Measurements from ENCODE around the gene ZSWIM7.

DNA sequence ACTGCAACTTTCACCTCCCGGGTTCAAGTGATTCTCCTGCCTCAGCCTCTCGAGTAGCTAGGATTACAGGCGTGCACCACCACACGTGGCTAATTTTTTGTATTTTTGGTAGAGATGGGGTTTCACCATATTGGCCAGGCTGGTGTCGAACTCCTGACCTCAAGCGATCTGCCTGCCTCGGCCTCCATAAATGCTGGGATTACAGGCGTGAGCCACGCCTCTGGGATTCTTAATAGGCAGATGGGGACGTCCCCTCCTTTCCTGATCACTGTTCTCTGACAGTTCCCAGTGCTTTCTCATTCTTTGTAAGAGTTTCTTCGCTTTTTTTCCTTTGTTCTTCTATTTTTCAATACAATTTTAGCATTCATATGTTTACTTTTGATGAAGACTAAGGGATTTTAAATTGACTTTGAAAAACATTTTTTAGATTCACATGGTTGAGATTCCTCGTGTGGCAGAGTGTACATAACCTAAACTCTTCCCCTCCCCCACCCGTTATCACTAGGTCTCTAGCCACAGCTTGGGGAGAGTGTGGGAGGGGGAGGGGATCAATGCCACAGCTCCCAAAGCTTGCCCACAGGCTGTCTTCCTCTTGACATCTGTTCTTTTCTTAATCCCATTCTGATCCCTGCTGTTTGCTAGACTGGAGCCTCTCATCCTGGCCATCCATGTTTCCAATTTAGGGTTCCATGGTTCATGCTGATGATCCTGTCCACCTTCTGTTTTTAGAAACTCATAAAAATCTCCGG lies 43.5 kb downstream of the ZSWIM7 start:
- TF ChIP-seq SMC3 (IDR thresholded peaks at IDR 0.05; ENCODE audit: low read depth, low read length) (no peak), BHLHE40 (IDR thresholded peaks at IDR 0.05; ENCODE audit: low read depth, low read length) (no peak), CTCF (conservative IDR thresholded peaks at IDR 0.05; ENCODE audit: low read depth, low read length) (no peak), RCOR1 (IDR thresholded peaks at IDR 0.05; ENCODE audit: insufficient replicate concordance, low read length) (no peak), CEBPB (IDR thresholded peaks at IDR 0.05; ENCODE audit: low read depth, low read length) (no peak)
- TF ChIP-seq, protein P1, sequence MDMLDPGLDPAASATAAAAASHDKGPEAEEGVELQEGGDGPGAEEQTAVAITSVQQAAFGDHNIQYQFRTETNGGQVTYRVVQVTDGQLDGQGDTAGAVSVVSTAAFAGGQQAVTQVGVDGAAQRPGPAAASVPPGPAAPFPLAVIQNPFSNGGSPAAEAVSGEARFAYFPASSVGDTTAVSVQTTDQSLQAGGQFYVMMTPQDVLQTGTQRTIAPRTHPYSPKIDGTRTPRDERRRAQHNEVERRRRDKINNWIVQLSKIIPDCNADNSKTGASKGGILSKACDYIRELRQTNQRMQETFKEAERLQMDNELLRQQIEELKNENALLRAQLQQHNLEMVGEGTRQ (IDR thresholded peaks at IDR 0.05; ENCODE audit: low read depth, low read length) = no peak

All from IMR-90 (cell line).